ENCODE data around the gene WDR47. TPM values are rescaled to one million over a fixed set of nuclear protein-coding genes. Genes with fewer than 3 reads are reported as not detected.

Gene WDR47
- total and polyA plus RNA-seq, 10 of the 15 experiments (the other 5 are each of a cell fraction or from before 2014, with no cell fraction given): 2.4 to 9.7 (median 5.9) TPM

- TF ChIP-seq, protein P1, sequence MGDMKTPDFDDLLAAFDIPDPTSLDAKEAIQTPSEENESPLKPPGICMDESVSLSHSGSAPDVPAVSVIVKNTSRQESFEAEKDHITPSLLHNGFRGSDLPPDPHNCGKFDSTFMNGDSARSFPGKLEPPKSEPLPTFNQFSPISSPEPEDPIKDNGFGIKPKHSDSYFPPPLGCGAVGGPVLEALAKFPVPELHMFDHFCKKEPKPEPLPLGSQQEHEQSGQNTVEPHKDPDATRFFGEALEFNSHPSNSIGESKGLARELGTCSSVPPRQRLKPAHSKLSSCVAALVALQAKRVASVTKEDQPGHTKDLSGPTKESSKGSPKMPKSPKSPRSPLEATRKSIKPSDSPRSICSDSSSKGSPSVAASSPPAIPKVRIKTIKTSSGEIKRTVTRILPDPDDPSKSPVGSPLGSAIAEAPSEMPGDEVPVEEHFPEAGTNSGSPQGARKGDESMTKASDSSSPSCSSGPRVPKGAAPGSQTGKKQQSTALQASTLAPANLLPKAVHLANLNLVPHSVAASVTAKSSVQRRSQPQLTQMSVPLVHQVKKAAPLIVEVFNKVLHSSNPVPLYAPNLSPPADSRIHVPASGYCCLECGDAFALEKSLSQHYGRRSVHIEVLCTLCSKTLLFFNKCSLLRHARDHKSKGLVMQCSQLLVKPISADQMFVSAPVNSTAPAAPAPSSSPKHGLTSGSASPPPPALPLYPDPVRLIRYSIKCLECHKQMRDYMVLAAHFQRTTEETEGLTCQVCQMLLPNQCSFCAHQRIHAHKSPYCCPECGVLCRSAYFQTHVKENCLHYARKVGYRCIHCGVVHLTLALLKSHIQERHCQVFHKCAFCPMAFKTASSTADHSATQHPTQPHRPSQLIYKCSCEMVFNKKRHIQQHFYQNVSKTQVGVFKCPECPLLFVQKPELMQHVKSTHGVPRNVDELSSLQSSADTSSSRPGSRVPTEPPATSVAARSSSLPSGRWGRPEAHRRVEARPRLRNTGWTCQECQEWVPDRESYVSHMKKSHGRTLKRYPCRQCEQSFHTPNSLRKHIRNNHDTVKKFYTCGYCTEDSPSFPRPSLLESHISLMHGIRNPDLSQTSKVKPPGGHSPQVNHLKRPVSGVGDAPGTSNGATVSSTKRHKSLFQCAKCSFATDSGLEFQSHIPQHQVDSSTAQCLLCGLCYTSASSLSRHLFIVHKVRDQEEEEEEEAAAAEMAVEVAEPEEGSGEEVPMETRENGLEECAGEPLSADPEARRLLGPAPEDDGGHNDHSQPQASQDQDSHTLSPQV (IDR thresholded peaks at IDR 0.05): no peak
- TF ChIP-seq POLR2AphosphoS2 (IDR thresholded peaks at IDR 0.05; ENCODE audit: low read depth, low read length): peak; percentile 99
- TF ChIP-seq ASH2L (IDR thresholded peaks at IDR 0.05; ENCODE audit: borderline replicate concordance, low read depth): peak; percentile 93; the same call in 1 of the 2 replicates
- no peak for TF ChIP-seq CEBPB (IDR thresholded peaks at IDR 0.05; ENCODE audit: borderline replicate concordance in 1 of 2, low read depth in 2 of 2, low read length in 2 of 2)
- peak; percentile 98 for TF ChIP-seq RELB (IDR thresholded peaks at IDR 0.05; ENCODE audit: low read depth)
- TF ChIP-seq RBBP5 (conservative IDR thresholded peaks at IDR 0.05): peak; percentile 84
- no peak for TF ChIP-seq STAT3 (IDR thresholded peaks at IDR 0.05; ENCODE audit: low read depth, low read length)
These were observed 48.5 kb upstream of the WDR47 start, which contains the start of gene TMEM167B (continued) for GRCh38 chr1:109090196-109091077.
